Measurements from ENCODE around the gene DNAJC10.

DNA sequence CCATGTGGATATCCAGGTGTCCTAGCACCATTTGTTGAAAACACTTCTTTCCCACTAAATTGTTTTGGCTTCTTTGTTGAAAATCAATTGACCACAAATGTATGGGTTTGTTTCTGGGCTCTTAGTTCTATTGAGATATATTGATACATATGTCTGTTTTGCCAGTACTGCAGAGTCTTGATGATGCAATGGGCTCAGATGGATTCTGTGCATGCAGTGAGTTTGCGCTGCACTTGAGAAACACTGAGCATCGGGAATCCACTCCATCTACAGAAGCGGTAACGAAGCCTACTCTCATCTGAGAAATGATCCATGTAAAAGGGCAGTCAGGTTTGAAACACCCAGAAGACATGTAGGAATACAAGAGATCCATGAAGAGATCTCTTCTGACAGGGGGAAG lies 21.9 kb upstream of the DNAJC10 start:
- TF ChIP-seq GATA2 (IDR thresholded peaks at IDR 0.05; ENCODE audit: low read depth, low read length) (no peak), GATA3 (IDR thresholded peaks at IDR 0.05; ENCODE audit: low read depth, low read length) (no peak)

Data from SH-SY5Y (cell line).